Keratinocyte (primary cell): ENCODE data around the gene WNT10A. TPM values are rescaled to one million over a fixed set of nuclear protein-coding genes. Genes with fewer than 3 reads are reported as not detected.

Experiments used
- DNase-seq: peaks from one replicate; pipeline ENCODE4 v3.0.0-alpha.2; 2011; ENCODE audit warnings: low read depth, missing footprints, low spot score
- FAIRE-seq: peaks from 2 replicates; lab custom pipeline; 2011; peaks lifted over from hg19 to GRCh38; lab: Jason Lieb, UNC
- H2AFZ ChIP-seq: 2 replicates; pipeline ENCODE4 v1.6.0; 2012; ENCODE audit warnings: low read length, control low read depth, inconsistent platforms; ENCODE audit not compliant: control insufficient read depth
- H3K27ac ChIP-seq: 2 replicates; pipeline ENCODE4 v1.5.1; 2011; ENCODE audit warnings: low read length; ENCODE audit not compliant: control insufficient read depth, insufficient read depth
- H3K27me3 ChIP-seq: 3 replicates; pipeline ENCODE4 v1.6.0; 2011; ENCODE audit warnings: low read length; ENCODE audit not compliant: control insufficient read depth, insufficient read depth; ENCODE audit errors: extremely low read depth
- H3K36me3 ChIP-seq, 2 experiments: 2 replicates in 1 of 2; 3 replicates in 1 of 2; pipeline ENCODE4 v1.5.1; 2011; ENCODE audit warnings: low read length in 2 of 2, mild to moderate bottlenecking in 1 of 2; ENCODE audit not compliant: control insufficient read depth in 2 of 2, insufficient read depth in 2 of 2; ENCODE audit errors: extremely low read depth in 1 of 2
- H3K4me1 ChIP-seq: 3 replicates; pipeline ENCODE4 v1.5.1; 2011; ENCODE audit warnings: low read length; ENCODE audit not compliant: control insufficient read depth, insufficient read depth; ENCODE audit errors: extremely low read depth
- H3K4me2 ChIP-seq: 3 replicates; pipeline ENCODE4 v1.6.0; 2011; ENCODE audit warnings: low read depth, low read length; ENCODE audit not compliant: control insufficient read depth, insufficient read depth; ENCODE audit errors: extremely low read depth
- H3K4me3 ChIP-seq, 3 experiments: fragments of 200-600 bp in 1 of 3; sonication (generic) in 1 of 3; 2 replicates in 2 of 3; 3 replicates in 1 of 3; pipeline ENCODE4 v1.5.1; 2011 to 2016; ENCODE audit warnings: low read length in 3 of 3, mild to moderate bottlenecking in 3 of 3, control low read depth in 2 of 3, inconsistent platforms in 1 of 3, low read depth in 1 of 3, mixed read lengths in 1 of 3, mixed run types in 1 of 3, moderate library complexity in 1 of 3; ENCODE audit not compliant: control insufficient read depth in 2 of 3, insufficient read depth in 2 of 3; ENCODE audit errors: extremely low read depth in 1 of 3
- H3K79me2 ChIP-seq: 2 replicates; pipeline ENCODE4 v1.6.0; 2012; ENCODE audit warnings: low read length; ENCODE audit not compliant: control insufficient read depth, insufficient read depth
- H3K9ac ChIP-seq: 3 replicates; pipeline ENCODE4 v1.6.0; 2011; ENCODE audit warnings: low read length; ENCODE audit not compliant: control insufficient read depth, insufficient read depth; ENCODE audit errors: extremely low read depth
- H3K9me1 ChIP-seq: 3 replicates; pipeline ENCODE4 v1.6.0; 2011; ENCODE audit warnings: low read length; ENCODE audit not compliant: control insufficient read depth, insufficient read depth; ENCODE audit errors: extremely low read depth
- H3K9me3 ChIP-seq: 2 replicates; pipeline ENCODE4 v1.5.1; 2012; ENCODE audit warnings: low read depth, low read length; ENCODE audit not compliant: control insufficient read depth
- H4K20me1 ChIP-seq: 3 replicates; pipeline ENCODE4 v1.6.0; 2011; ENCODE audit warnings: low read length; ENCODE audit not compliant: control insufficient read depth, insufficient read depth; ENCODE audit errors: extremely low read depth
- CTCF ChIP-seq, 3 experiments: IDR thresholded peaks in 1 of 3; conservative IDR thresholded peaks in 1 of 3; optimal IDR thresholded peaks in 1 of 3; 2 replicates in 2 of 3; 3 replicates in 1 of 3; pipeline versions ENCODE3 to v1.5.1; 2011; ENCODE audit warnings: low read length in 3 of 3, mild to moderate bottlenecking in 3 of 3, moderate library complexity in 2 of 3, control low read depth in 1 of 3, inconsistent platforms in 1 of 3; ENCODE audit not compliant: insufficient read depth in 2 of 3; ENCODE audit errors: extremely low read depth in 1 of 3
- EZH2 ChIP-seq: IDR thresholded peaks from one replicate; pipeline ENCODE4 v1.6.1; 2012; ENCODE audit warnings: inconsistent platforms, mild to moderate bottlenecking, low read length, moderate library complexity
- dilution Hi-C: fragments of 300-500 bp; cut with MboI; formaldehyde crosslinking; loops from one replicate; pipeline ENCODE4 v1.7.0; 2020; ENCODE audit warnings: low sequenced_read_pairs; ENCODE audit not compliant: extremely low pct_ligation_motif_present
- polyA plus RNA-seq, 5 experiments: library from polyadenylated mRNA; depleted of rRNA in 3 of 5; stranded (reverse) in 3 of 5; stranded (forward) in 1 of 5; unstranded in 1 of 5; fragments of >200 nt; gene quantifications; 1 replicate in 1 of 5; 2 replicates in 3 of 5; 3 replicates in 1 of 5; pipeline versions ENCODE4 v1.2.1 to v1.2.3, GENCODE V29; 2011 to 2012; ENCODE audit warnings: missing spikeins in 2 of 5, low read depth in 1 of 5, low replicate concordance in 1 of 5

Gene WNT10A
- polyA plus RNA-seq, 1 donor (not counting 4 experiments of a cell fraction or from before 2014, with no cell fraction given): 2.1 TPM

GRCh38 chr2:218908721-218909619 is 28.3 kb downstream of the WNT10A start:
- Histone ChIP-seq H3K4me3 (peak overlapping the region; percentile 46 to 79 (median 71)), H4K20me1 (no peaks in the 10 kb centered on the region), H3K9ac (peak overlapping the region; percentile 73), H3K9me3 (no peaks in the 10 kb centered on the region), H3K36me3 (no peaks in the 10 kb centered on the region), H3K4me1 (peaks cover 11% of the 10 kb centered on the region), H3K4me2 (peak overlapping the region; percentile 73), H3K27ac (peak overlapping the region; percentile 54), H3K9me1 (no peaks in the 10 kb centered on the region), H2AFZ (peak overlapping the region; percentile 98), H3K27me3 (no peaks in the 10 kb centered on the region), H3K79me2 (no peaks in the 10 kb centered on the region)
- DNase-seq (peak; percentile 11), FAIRE-seq (peak; percentile 44)
- no peak for TF ChIP-seq EZH2
- no peak for TF ChIP-seq CTCF (optimal IDR thresholded peaks at IDR 0.05 in 1 of 3, IDR thresholded peaks at IDR 0.05 in 1 of 3, conservative IDR thresholded peaks at IDR 0.05 in 1 of 3; ENCODE audit: extremely low read depth in 1 of 3, insufficient read depth in 2 of 3, low read length in 3 of 3)
- dilution Hi-C loops: no loop called here

- no peak overlapping the region for H3K27ac ChIP-seq
- no peaks in the 10 kb centered on the region for H4K20me1 ChIP-seq
- no peaks in the 10 kb centered on the region for H3K27me3 ChIP-seq
- no peak overlapping the region for H3K9ac ChIP-seq
- FAIRE-seq: no peak
- no peak for DNase-seq
- H3K9me3 ChIP-seq: no peaks in the 10 kb centered on the region
- dilution Hi-C loops: no loop called here
- H3K4me3 ChIP-seq: no peak overlapping the region
- H3K9me1 ChIP-seq: no peaks in the 10 kb centered on the region
- H3K36me3 ChIP-seq: no peaks in the 10 kb centered on the region
- H2AFZ ChIP-seq: no peak overlapping the region
- TF ChIP-seq EZH2 (no peak), CTCF (optimal IDR thresholded peaks at IDR 0.05 in 1 of 3, IDR thresholded peaks at IDR 0.05 in 1 of 3, conservative IDR thresholded peaks at IDR 0.05 in 1 of 3; ENCODE audit: extremely low read depth in 1 of 3, insufficient read depth in 2 of 3, low read length in 3 of 3) (no peak)
- H3K4me1 ChIP-seq: peaks cover 11% of the 10 kb centered on the region
- no peak overlapping the region for H3K4me2 ChIP-seq
- H3K79me2 ChIP-seq: no peaks in the 10 kb centered on the region
Observed at GRCh38 chr2:218910741-218911140, 30.1 kb downstream of the WNT10A start.
